GM23338 (cell line): ENCODE measurements around the gene TPMT. TPM values are rescaled to one million over a fixed set of nuclear protein-coding genes. Genes with fewer than 3 reads are reported as not detected.

ENCODE experiments used
- ATAC-seq: fragments of 200-7000 bp; cut with Tn5 transposase; 3 replicates; pipeline ENCODE4 v1.9.1; 2020
- DNase-seq: peaks from one replicate; pipeline ENCODE4 v3.0.0-alpha.2; 2015; ENCODE audit warnings: low spot score
- H2AFZ ChIP-seq: fragments of 200-600 bp; sonication (generic); 2 replicates; pipeline ENCODE4 v1.8.0; 2016; ENCODE audit warnings: antibody characterized with exemption, mild to moderate bottlenecking, moderate library complexity
- H3F3A ChIP-seq: fragments of 200-600 bp; sonication (generic); replicated peaks from 2 replicates; pipeline ENCODE4 v1.8.0; 2017; ENCODE audit warnings: antibody characterized with exemption, mixed run types, low read depth
- H3K27ac ChIP-seq: fragments of 200-600 bp; sonication (generic); 2 replicates; pipeline ENCODE4 v1.6.1; 2016; ENCODE audit warnings: low read depth
- H3K27me3 ChIP-seq: fragments of 200-600 bp; sonication (generic); 2 replicates; pipeline ENCODE4 v1.8.0; 2016; ENCODE audit warnings: mild to moderate bottlenecking, mixed run types, moderate library complexity; ENCODE audit not compliant: insufficient read depth
- H3K36me3 ChIP-seq: fragments of 200-600 bp; sonication (generic); 2 replicates; pipeline ENCODE4 v1.8.0; 2016; ENCODE audit warnings: mild to moderate bottlenecking; ENCODE audit not compliant: insufficient read depth
- H3K4me1 ChIP-seq: fragments of 200-600 bp; sonication (generic); 2 replicates; pipeline ENCODE4 v1.8.0; 2016; ENCODE audit warnings: mild to moderate bottlenecking, moderate library complexity; ENCODE audit not compliant: insufficient read depth
- H3K4me2 ChIP-seq: fragments of 200-600 bp; sonication (generic); 2 replicates; pipeline ENCODE4 v1.7.1; 2017; ENCODE audit warnings: mixed run types
- H3K4me3 ChIP-seq: fragments of 200-600 bp; sonication (generic); 2 replicates; pipeline ENCODE4 v1.6.1; 2016; ENCODE audit warnings: mixed run types
- H3K79me2 ChIP-seq: fragments of 200-600 bp; sonication (generic); replicated peaks from 2 replicates; pipeline ENCODE4 v1.8.0; 2017; ENCODE audit warnings: mild to moderate bottlenecking; ENCODE audit not compliant: insufficient read depth
- H3K9me2 ChIP-seq: fragments of 200-600 bp; sonication (generic); 2 replicates; pipeline ENCODE4 v1.8.0; 2017; ENCODE audit not compliant: insufficient read depth
- H4K20me1 ChIP-seq: fragments of 200-600 bp; sonication (generic); replicated peaks from 2 replicates; pipeline ENCODE4 v1.8.0; 2017; ENCODE audit warnings: mild to moderate bottlenecking; ENCODE audit not compliant: insufficient read depth
- H3K27ac Mint-ChIP-seq: 2 replicates; pipeline ENCODE4 v1.8.0; 2020; ENCODE audit warnings: inconsistent platforms, mild to moderate bottlenecking, moderate library complexity, mixed read lengths
- H3K27me3 Mint-ChIP-seq: 3 replicates; pipeline ENCODE4 v1.8.0; 2022; ENCODE audit warnings: low read depth, mild to moderate bottlenecking, moderate library complexity, mixed read lengths, inconsistent platforms; ENCODE audit not compliant: insufficient read depth, poor library complexity
- H3K36me3 Mint-ChIP-seq: 3 replicates; pipeline ENCODE4 v1.8.0; 2021; ENCODE audit warnings: low read depth, mild to moderate bottlenecking, inconsistent platforms, moderate library complexity, mixed read lengths
- H3K4me1 Mint-ChIP-seq: 3 replicates; pipeline ENCODE4 v1.8.0; 2020; ENCODE audit warnings: mild to moderate bottlenecking, inconsistent platforms, mixed read lengths
- H3K4me3 Mint-ChIP-seq: 3 replicates; pipeline ENCODE4 v1.8.0; 2021; ENCODE audit warnings: moderate library complexity, mild to moderate bottlenecking, inconsistent platforms, mixed read lengths
- H3K9me3 Mint-ChIP-seq: 3 replicates; pipeline ENCODE4 v1.8.0; 2020; ENCODE audit warnings: moderate library complexity, mild to moderate bottlenecking, inconsistent platforms, mixed read lengths
- CREB1 ChIP-seq: fragments of 250-450 bp; sonication (Bioruptor Pico); IDR thresholded peaks from 2 replicates; pipeline ENCODE4 v1.5.0; 2020; ENCODE audit warnings: low read depth, mild to moderate bottlenecking, moderate library complexity
- CTCF ChIP-seq, 2 experiments: fragments of 200-600 bp in 1 of 2; sonication (generic) in 1 of 2; conservative IDR thresholded peaks; 2 replicates each; pipeline versions ENCODE4 v1.5.1 to v1.6.1; 2016 to 2017; ENCODE audit warnings: antibody characterized with exemption in 2 of 2, low read depth in 2 of 2, mild to moderate bottlenecking in 2 of 2, moderate library complexity in 1 of 2
- JUNB ChIP-seq: IDR thresholded peaks from one replicate; pipeline ENCODE4 v1.6.1; 2016; ENCODE audit warnings: antibody characterized with exemption; ENCODE audit not compliant: unreplicated experiment
- ZNF114 ChIP-seq: fragments of 250-450 bp; sonication (Bioruptor Pico); IDR thresholded peaks from 2 replicates; pipeline ENCODE4 v1.5.0; 2020; ENCODE audit warnings: mild to moderate bottlenecking, moderate library complexity
- ZNF462 ChIP-seq: fragments of 250-450 bp; sonication (Bioruptor Pico); IDR thresholded peaks from 2 replicates; pipeline ENCODE4 v1.5.0; 2020; ENCODE audit warnings: mild to moderate bottlenecking, moderate library complexity
- polyA plus RNA-seq: library from polyadenylated mRNA; unstranded; fragments of >200 nt; fragmentation: Nextera tagmentation; extraction: Ambion mirVana; gene quantifications from 2 replicates; pipeline ENCODE4 v1.2.1, GENCODE V29; 2016
- total RNA-seq: library from RNA; depleted of rRNA; stranded (reverse); fragments of >200 nt; shearing (Covaris generic); gene quantifications from 2 replicates; pipeline ENCODE4 v1.2.3, GENCODE V29; 2014

The TPMT gene
- total and polyA plus RNA-seq, 2 experiments from 2014 or later = 19.5 to 21.6 TPM

- Histone ChIP-seq H3K4me3 (no peak overlapping the region), H3K4me2 (no peak overlapping the region), H3K27ac (peak overlapping the region; percentile 34; the same call in 1 of the 2 replicates), H3K9me2 (no peaks in the 10 kb centered on the region), H3K4me1 (peaks cover 21% of the 10 kb centered on the region), H2AFZ (no peak overlapping the region), H3K36me3 (no peaks in the 10 kb centered on the region), H3K79me2 (no peaks in the 10 kb centered on the region), H4K20me1 (no peaks in the 10 kb centered on the region), H3F3A (no peaks in the 10 kb centered on the region), H3K27me3 (no peaks in the 10 kb centered on the region)
- Mint-ChIP-seq H3K4me3 (peak overlapping the region; percentile 15; the same call in 2 of the 3 replicates), H3K27me3 (peaks cover 2% of the 10 kb centered on the region), H3K4me1 (peaks cover 50% of the 10 kb centered on the region), H3K27ac (peak overlapping the region; percentile 97), H3K9me3 (no peaks in the 10 kb centered on the region), H3K36me3 (peaks cover 8% of the 10 kb centered on the region; the same call in 1 of the 3 replicates)
- ATAC-seq (peak; percentile 92), DNase-seq (peak; percentile 52)
- TF ChIP-seq CTCF (conservative IDR thresholded peaks at IDR 0.05; ENCODE audit: low read depth in 2 of 2) (no peak), ZNF462 (CRISPR knock-in tag) (peak; percentile 98), CREB1 (peak; percentile 51; the same call in 1 of the 2 replicates), ZNF114 (CRISPR knock-in tag) (no peak), JUNB (no peak)
Measured at GRCh38 chr6:18186033-18186432, 31.2 kb upstream of the TPMT start.
